HepG2 (cell line): ENCODE results near the gene TMEM135. TPM values are rescaled to one million over a fixed set of nuclear protein-coding genes. Genes with fewer than 3 reads are reported as not detected.

ENCODE experiments used
- ATAC-seq: fragments of 200-7000 bp; cut with Tn5 transposase; 3 replicates; pipeline ENCODE4 v1.9.1; 2020; ENCODE audit warnings: mild to moderate bottlenecking, moderate library complexity
- BruUV-seq: library from RNA; stranded (reverse); fragments of 400-500 nt; replicated peaks from 2 replicates; lab custom pipeline; 2021; lab: Mats Ljungman, UMichigan
- CTCF ChIA-PET: fragments of 300-600 bp; formaldehyde crosslinking; extraction: SDS; loops from one replicate; lab custom pipeline; 2021; ENCODE audit warnings: low total read pairs, inconsistent platforms, low intra/inter-chr PET ratio; lab: Yijun Ruan, JAX
- POLR2A ChIA-PET: fragments of 350-600 bp; sonication (Branson Sonifier 250); formaldehyde crosslinking; loops from one replicate; lab custom pipeline; 2020; ENCODE audit warnings: antibody characterized with exemption, inconsistent platforms; lab: Yijun Ruan, JAX
- DNase-seq: peaks from one replicate; pipeline ENCODE4 v3.0.0-alpha.2; 2015; ENCODE audit warnings: low spot score
- FAIRE-seq: peaks from 3 replicates; lab custom pipeline; 2011; peaks lifted over from hg19 to GRCh38; lab: Jason Lieb, UNC
- H2AFZ ChIP-seq: one replicate; pipeline ENCODE4 v1.6.1; 2011; ENCODE audit warnings: low read length, inconsistent platforms
- H3K27ac ChIP-seq: fragments of 300-600 bp; 3 replicates; pipeline ENCODE4 v1.8.0; 2011; ENCODE audit warnings: mixed run types, mild to moderate bottlenecking, mixed read lengths, low read length, inconsistent platforms; ENCODE audit not compliant: insufficient read depth; ENCODE audit errors: extremely low read length
- H3K27me3 ChIP-seq, 2 experiments: fragments of 200-600 bp in 1 of 2; 2 replicates in 1 of 2; 3 replicates in 1 of 2; pipeline versions ENCODE4 v1.6.0 to v1.8.0; 2011; ENCODE audit warnings: low read length in 2 of 2, mild to moderate bottlenecking in 2 of 2, moderate library complexity in 2 of 2, inconsistent platforms in 1 of 2; ENCODE audit not compliant: insufficient read depth in 2 of 2, control insufficient read depth in 1 of 2
- H3K36me3 ChIP-seq, 2 experiments: fragments of 200-600 bp in 1 of 2; replicated peaks in 1 of 2; 2 replicates in 1 of 2; 3 replicates in 1 of 2; pipeline versions ENCODE4 v1.5.1 to v1.8.0; 2011; ENCODE audit warnings: low read length in 2 of 2, inconsistent platforms in 1 of 2; ENCODE audit not compliant: insufficient read depth in 2 of 2, control insufficient read depth in 1 of 2
- H3K4me1 ChIP-seq: 2 replicates; pipeline ENCODE4 v1.5.1; 2012; ENCODE audit warnings: low read length, inconsistent platforms; ENCODE audit not compliant: insufficient read depth
- H3K4me2 ChIP-seq: 2 replicates; pipeline ENCODE4 v1.6.0; 2011; ENCODE audit warnings: low read depth, low read length, inconsistent platforms
- H3K4me3 ChIP-seq, 3 experiments: fragments of 200-600 bp in 1 of 3; sonication (generic), shearing (Covaris generic) in 1 of 3; replicated peaks in 1 of 3; 2 replicates each; pipeline ENCODE4 v1.5.1; 2011 to 2016; ENCODE audit warnings: low read length in 3 of 3, inconsistent platforms in 2 of 3, low read depth in 2 of 3, mild to moderate bottlenecking in 2 of 3, control low read depth in 1 of 3, mixed read lengths in 1 of 3; ENCODE audit not compliant: insufficient read depth in 1 of 3
- H3K79me2 ChIP-seq: one replicate; pipeline ENCODE4 v1.6.1; 2011; ENCODE audit warnings: low read length, inconsistent platforms; ENCODE audit not compliant: insufficient read depth
- H3K9ac ChIP-seq: 2 replicates; pipeline ENCODE4 v1.6.0; 2011; ENCODE audit warnings: mild to moderate bottlenecking, low read depth, low read length, inconsistent platforms; ENCODE audit not compliant: insufficient read depth
- H3K9me3 ChIP-seq: 2 replicates; pipeline ENCODE4 v1.5.1; 2012; ENCODE audit warnings: mild to moderate bottlenecking, low read length
- H4K20me1 ChIP-seq: 2 replicates; pipeline ENCODE4 v1.6.0; 2011; ENCODE audit warnings: inconsistent platforms, mild to moderate bottlenecking, low read length, moderate library complexity; ENCODE audit not compliant: insufficient read depth
- CEBPG ChIP-seq: IDR thresholded peaks from 2 replicates; pipeline ENCODE4 v1.6.1; 2016
- CHD4 ChIP-seq: fragments of 200-600 bp; sonication (generic); IDR thresholded peaks from 2 replicates; pipeline ENCODE4 v1.7.0; 2017; ENCODE audit warnings: mild to moderate bottlenecking, low read length, borderline replicate concordance
- HNF4G ChIP-seq, 2 experiments: sonication (generic) in 1 of 2; formaldehyde crosslinking in 1 of 2; IDR thresholded peaks; 2 replicates each; pipeline versions ENCODE4 v1.4.0 to v1.6.1; 2011 to 2020; ENCODE audit warnings: borderline replicate concordance in 2 of 2, low read depth in 2 of 2, mild to moderate bottlenecking in 2 of 2, low read length in 1 of 2, missing genetic modification reagents in 1 of 2, moderate library complexity in 1 of 2
- HNRNPUL1 ChIP-seq: fragments of 200-400 bp; formaldehyde crosslinking; IDR thresholded peaks from 2 replicates; pipeline ENCODE4 v1.6.1; 2017; ENCODE audit warnings: low read depth, mild to moderate bottlenecking, low read length, moderate library complexity
- KDM1A ChIP-seq: IDR thresholded peaks from 2 replicates; pipeline ENCODE4 v1.6.1; 2016; ENCODE audit warnings: missing compliant biosample characterization
- KLF15 ChIP-seq: sonication (generic); formaldehyde crosslinking; IDR thresholded peaks from 2 replicates; pipeline ENCODE4 v1.8.1; 2023; ENCODE audit warnings: borderline replicate concordance, mild to moderate bottlenecking, inconsistent platforms, missing genetic modification reagents, mixed read lengths
- NR2F6 ChIP-seq, 2 experiments: IDR thresholded peaks; 2 replicates each; pipeline ENCODE4 v1.6.1; 2016; ENCODE audit warnings: antibody characterized with exemption in 1 of 2, mild to moderate bottlenecking in 1 of 2
- PRPF4 ChIP-seq: fragments of 200-400 bp; formaldehyde crosslinking; IDR thresholded peaks from 2 replicates; pipeline ENCODE4 v1.6.1; 2016; ENCODE audit warnings: low read length, low read depth; ENCODE audit not compliant: poor library complexity, severe bottlenecking
- SMYD3 ChIP-seq: sonication (generic); formaldehyde crosslinking; IDR thresholded peaks from 2 replicates; pipeline ENCODE4 v1.8.1; 2023; ENCODE audit warnings: mild to moderate bottlenecking, missing genetic modification reagents
- SNAPC2 ChIP-seq: sonication (generic); formaldehyde crosslinking; IDR thresholded peaks from 2 replicates; pipeline ENCODE4 v1.8.1; 2022; ENCODE audit warnings: mild to moderate bottlenecking, missing genetic modification reagents
- SP2 ChIP-seq: sonication (generic); formaldehyde crosslinking; IDR thresholded peaks from 2 replicates; pipeline ENCODE4 v1.5.1; 2020; ENCODE audit warnings: mild to moderate bottlenecking, missing genetic modification reagents
- ZNF296 ChIP-seq: sonication (generic); formaldehyde crosslinking; conservative IDR thresholded peaks from 2 replicates; pipeline ENCODE4 v1.5.0; 2020; ENCODE audit warnings: mild to moderate bottlenecking, missing genetic modification reagents
- ZNF326 ChIP-seq: sonication (generic); formaldehyde crosslinking; IDR thresholded peaks from 2 replicates; pipeline ENCODE4 v1.4.0; 2020; ENCODE audit warnings: missing genetic modification reagents, borderline replicate concordance
- ZNF441 ChIP-seq: sonication (generic); formaldehyde crosslinking; IDR thresholded peaks from 2 replicates; pipeline ENCODE4 v1.7.0; 2021; ENCODE audit warnings: missing genetic modification reagents, borderline replicate concordance
- ZNF670 ChIP-seq: sonication (generic); formaldehyde crosslinking; IDR thresholded peaks from 2 replicates; pipeline ENCODE4 v1.8.0; 2022; ENCODE audit warnings: mild to moderate bottlenecking, missing genetic modification reagents, borderline replicate concordance
- ZNF770 ChIP-seq: sonication (generic); formaldehyde crosslinking; IDR thresholded peaks from 2 replicates; pipeline ENCODE4 v1.5.0; 2020; ENCODE audit warnings: mild to moderate bottlenecking, missing genetic modification reagents
- ZZZ3 ChIP-seq: sonication (generic); formaldehyde crosslinking; IDR thresholded peaks from 2 replicates; pipeline ENCODE4 v1.4.0; 2020; ENCODE audit warnings: missing genetic modification reagents, mild to moderate bottlenecking, borderline replicate concordance
- WGBS: methylation state at CpG from one replicate; pipeline ENCODE4 v1.1.6; 2017; ENCODE audit warnings: low lambda C conversion rate; 5-methylcytosine and 5-hydroxymethylcytosine counted together
- in situ Hi-C: cut with HindIII; loops from 2 replicates; pipeline ENCODE4 v1.10.0; 2017; ENCODE audit warnings: low pct_unique_long_range_greater_than_20kb; ENCODE audit not compliant: extremely low pct_ligation_motif_present
- intact Hi-C: fragments of 100-400 bp; cut with micrococcal nuclease; formaldehyde crosslinking; loops from one replicate; pipeline ENCODE4 v1.10.0; 2022; ENCODE audit not compliant: unreplicated experiment
- polyA plus RNA-seq, 8 experiments: library from polyadenylated mRNA; depleted of rRNA in 3 of 8; stranded (reverse) in 7 of 8; unstranded in 1 of 8; fragments of >200 nt; fragmentation: Illumina TruSeq in 4 of 8; extraction: Trizol in 4 of 8; gene quantifications; 2 replicates each; pipeline versions ENCODE4 v1.2.1 to v1.2.3, GENCODE V29; 2011 to 2016; ENCODE audit warnings: low read depth in 4 of 8, missing spikeins in 1 of 8, mixed read lengths in 1 of 8; ENCODE audit not compliant: insufficient read depth in 1 of 8
- total RNA-seq, 5 experiments: library from RNA; depleted of rRNA; stranded (reverse); fragments of >200 nt; fragmentation: Illumina TruSeq; extraction: Trizol; gene quantifications; 2 replicates each; pipeline ENCODE4 v1.2.3, GENCODE V29; 2016; ENCODE audit warnings: low read depth in 1 of 5
- TF ChIP-seq, protein P1 (sequence below): sonication (generic); formaldehyde crosslinking; IDR thresholded peaks from 2 replicates; pipeline ENCODE4 v1.4.0; 2020; ENCODE audit warnings: missing genetic modification reagents; ENCODE audit errors: not compliant biosample characterization
- TF ChIP-seq, protein P2 (sequence below): IDR thresholded peaks from 2 replicates; pipeline ENCODE4 v1.6.1; 2016
- TF ChIP-seq, protein P3 (sequence below): sonication (generic); formaldehyde crosslinking; IDR thresholded peaks from 2 replicates; pipeline ENCODE4 v1.8.1; 2023; ENCODE audit warnings: mild to moderate bottlenecking, missing genetic modification reagents

Gene TMEM135
- total and polyA plus RNA-seq, 2 of the 13 experiments (the other 11 are each of a cell fraction or from before 2014, with no cell fraction given): 36.6 to 88.9 TPM

GRCh38 chr11:87002918-87003317, 34.8 kb upstream of the TMEM135 start:
- Histone ChIP-seq H3K9ac (no peak overlapping the region), H3K79me2 (no peaks in the 10 kb centered on the region), H3K4me3 (no peak overlapping the region), H3K9me3 (no peaks in the 10 kb centered on the region), H3K27ac (no peak overlapping the region), H3K4me1 (peaks cover 95% of the 10 kb centered on the region), H4K20me1 (no peaks in the 10 kb centered on the region), H3K36me3 (no peaks in the 10 kb centered on the region), H3K27me3 (no peaks in the 10 kb centered on the region), H3K4me2 (no peak overlapping the region), H2AFZ (no peak overlapping the region)
- DNase-seq: no peak
- FAIRE-seq: no peak
- no peak for ATAC-seq
- no TSS peak for BruUV-seq
- in situ Hi-C loops: loop anchor here (5.0 kb wide), 1 partner anchor 34 kb away; the partner anchor contains the start of gene TMEM135
- POLR2A ChIA-PET: interaction anchor here (3.5 to 4.2 kb wide), 2 partner anchors 34 to 62 kb away, joined by 37 to 48 read pairs; partner anchors contain the start of gene TMEM135
- 96% methylated on average over 1 of the region's 1 CpG for WGBS
- CTCF ChIA-PET: no interaction called here
- intact Hi-C loops: no loop called here
- no peak for TF ChIP-seq SP2
- TF ChIP-seq ZNF326: no peak
- TF ChIP-seq, protein P1, sequence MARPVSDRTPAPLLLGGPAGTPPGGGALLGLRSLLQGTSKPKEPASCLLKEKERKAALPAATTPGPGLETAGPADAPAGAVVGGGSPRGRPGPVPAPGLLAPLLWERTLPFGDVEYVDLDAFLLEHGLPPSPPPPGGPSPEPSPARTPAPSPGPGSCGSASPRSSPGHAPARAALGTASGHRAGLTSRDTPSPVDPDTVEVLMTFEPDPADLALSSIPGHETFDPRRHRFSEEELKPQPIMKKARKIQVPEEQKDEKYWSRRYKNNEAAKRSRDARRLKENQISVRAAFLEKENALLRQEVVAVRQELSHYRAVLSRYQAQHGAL (CRISPR knock-in tag): no peak
- TF ChIP-seq CEBPG (CRISPR knock-in tag): peak; percentile 28; the same call in 1 of the 2 replicates
- no peak for TF ChIP-seq NR2F6 (IDR thresholded peaks at IDR 0.05)
- no peak for TF ChIP-seq NR2F6 (CRISPR knock-in tag; IDR thresholded peaks at IDR 0.05)
- TF ChIP-seq ZNF670: no peak
- TF ChIP-seq SNAPC2 (CRISPR knock-in tag): no peak
- no peak for TF ChIP-seq HNRNPUL1
- TF ChIP-seq ZZZ3 (CRISPR knock-in tag): no peak
- no peak for TF ChIP-seq PRPF4
- TF ChIP-seq, protein P2, sequence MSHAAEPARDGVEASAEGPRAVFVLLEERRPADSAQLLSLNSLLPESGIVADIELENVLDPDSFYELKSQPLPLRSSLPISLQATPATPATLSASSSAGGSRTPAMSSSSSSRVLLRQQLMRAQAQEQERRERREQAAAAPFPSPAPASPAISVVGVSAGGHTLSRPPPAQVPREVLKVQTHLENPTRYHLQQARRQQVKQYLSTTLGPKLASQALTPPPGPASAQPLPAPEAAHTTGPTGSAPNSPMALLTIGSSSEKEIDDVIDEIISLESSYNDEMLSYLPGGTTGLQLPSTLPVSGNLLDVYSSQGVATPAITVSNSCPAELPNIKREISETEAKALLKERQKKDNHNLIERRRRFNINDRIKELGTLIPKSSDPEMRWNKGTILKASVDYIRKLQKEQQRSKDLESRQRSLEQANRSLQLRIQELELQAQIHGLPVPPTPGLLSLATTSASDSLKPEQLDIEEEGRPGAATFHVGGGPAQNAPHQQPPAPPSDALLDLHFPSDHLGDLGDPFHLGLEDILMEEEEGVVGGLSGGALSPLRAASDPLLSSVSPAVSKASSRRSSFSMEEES (CRISPR knock-in tag): no peak
- TF ChIP-seq HNF4G (IDR thresholded peaks at IDR 0.05; ENCODE audit: borderline replicate concordance, low read depth, low read length): 0 out of 2 replicates have a peak, but pooled peaks have one; percentile 23
- no peak for TF ChIP-seq HNF4G (CRISPR knock-in tag; IDR thresholded peaks at IDR 0.05; ENCODE audit: borderline replicate concordance, low read depth)
- no peak for TF ChIP-seq ZNF296
- TF ChIP-seq, protein P3, sequence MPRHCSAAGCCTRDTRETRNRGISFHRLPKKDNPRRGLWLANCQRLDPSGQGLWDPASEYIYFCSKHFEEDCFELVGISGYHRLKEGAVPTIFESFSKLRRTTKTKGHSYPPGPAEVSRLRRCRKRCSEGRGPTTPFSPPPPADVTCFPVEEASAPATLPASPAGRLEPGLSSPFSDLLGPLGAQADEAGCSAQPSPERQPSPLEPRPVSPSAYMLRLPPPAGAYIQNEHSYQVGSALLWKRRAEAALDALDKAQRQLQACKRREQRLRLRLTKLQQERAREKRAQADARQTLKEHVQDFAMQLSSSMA (CRISPR knock-in tag): no peak
- 0 out of 2 replicates have a peak, but pooled peaks have one; percentile 45 for TF ChIP-seq KDM1A (CRISPR knock-in tag)
- TF ChIP-seq CHD4: 0 out of 2 replicates have a peak, but pooled peaks have one; percentile 45
- no peak for TF ChIP-seq KLF15 (CRISPR knock-in tag)
- no peak for TF ChIP-seq ZNF441 (CRISPR knock-in tag)
- no peak for TF ChIP-seq SMYD3 (CRISPR knock-in tag)
- TF ChIP-seq ZNF770: no peak
